ENCODE results near the gene USP49. TPM values are rescaled to one million over a fixed set of nuclear protein-coding genes. Genes with fewer than 3 reads are reported as not detected.

Gene USP49
- total RNA-seq, result 6.4 and 6.7 TPM in 2 replicates

- intact Hi-C loops (cut with micrococcal nuclease), result loop anchor here (1.0 to 10.0 kb wide), 17 partner anchors 26 to 1276 kb away; partner anchors contain the start of genes BYSL, FOXP4, KLC4 and MED20
Observed at GRCh38 chr6:41895300-41896233, at the start of gene USP49. Gene USP49 (minus strand): TSS chr6:41895375. CDS start chr6:41806983, 88,392 bp downstream.

GRCh38 chr6:41943456-41943855 is 48.3 kb upstream of the USP49 start:
- intact Hi-C loops (cut with micrococcal nuclease), result no loop called here

- intact Hi-C loops (cut with micrococcal nuclease), result loop anchor here (1.0 kb wide), 3 partner anchors 48 to 156 kb away; partner anchors contain the start of genes TOMM6 and USP49
Observed at GRCh38 chr6:41942882-41943281, 47.7 kb upstream of the USP49 start.

GRCh38 chr6:41942067-41942851 is 47.1 kb upstream of the USP49 start:
- intact Hi-C loops (cut with micrococcal nuclease), result loop anchor here (1.0 kb wide), 3 partner anchors 47 to 155 kb away; partner anchors contain the start of genes TOMM6 and USP49

- intact Hi-C loops (cut with micrococcal nuclease), result loop anchor here (1.0 to 2.0 kb wide), 7 partner anchors 17 to 869 kb away; partner anchors contain the start of genes BYSL, MED20, NFYA and OARD1
Observed at GRCh38 chr6:41941280-41942066, 46.3 kb upstream of the USP49 start, which contains the start of gene CCND3. Gene CCND3 (minus strand): TSS chr6:41941808. CDS start chr6:41941649, 159 bp downstream.

- intact Hi-C loops (cut with micrococcal nuclease), result loop anchor here (1.0 to 2.0 kb wide), 7 partner anchors 18 to 868 kb away; partner anchors contain the start of genes BYSL, MED20, NFYA and OARD1
Observed at GRCh38 chr6:41940759-41941279, 45.6 kb upstream of the USP49 start.

- intact Hi-C loops (cut with micrococcal nuclease), result loop anchor here (1.0 to 2.0 kb wide), 6 partner anchors 19 to 867 kb away; partner anchors contain the start of genes NFYA, OARD1, PRICKLE4 and TFEB
Observed at GRCh38 chr6:41939848-41940758, 44.9 kb upstream of the USP49 start.

- intact Hi-C loops (cut with micrococcal nuclease), result no loop called here
Observed at GRCh38 chr6:41939176-41939847, 44.1 kb upstream of the USP49 start.

GRCh38 chr6:41938590-41939175 is 43.5 kb upstream of the USP49 start:
- intact Hi-C loops (cut with micrococcal nuclease), result no loop called here

GRCh38 chr6:41937861-41938574 is 42.8 kb upstream of the USP49 start:
- intact Hi-C loops (cut with micrococcal nuclease), result loop anchor here (2.0 kb wide), 1 partner anchor 73 kb away; no protein-coding TSS in a partner anchor

- intact Hi-C loops (cut with micrococcal nuclease), result loop anchor here (2.0 kb wide), 1 partner anchor 73 kb away; no protein-coding TSS in a partner anchor
Observed at GRCh38 chr6:41937472-41937860, 42.3 kb upstream of the USP49 start.

- intact Hi-C loops (cut with micrococcal nuclease), result loop anchor here (1.0 to 2.0 kb wide), 9 partner anchors 15 to 149 kb away; partner anchors contain the start of genes BYSL, MED20, TOMM6 and USP49
Observed at GRCh38 chr6:41936073-41936837, 41.1 kb upstream of the USP49 start.

- intact Hi-C loops (cut with micrococcal nuclease), result loop anchor here (1.0 to 2.0 kb wide), 9 partner anchors 14 to 148 kb away; partner anchors contain the start of genes BYSL, MED20, TOMM6 and USP49
Observed at GRCh38 chr6:41935685-41936072, 40.5 kb upstream of the USP49 start.

- intact Hi-C loops (cut with micrococcal nuclease), result no loop called here
Observed at GRCh38 chr6:41935193-41935574, 40.0 kb upstream of the USP49 start.

GRCh38 chr6:41934278-41935192 is 39.4 kb upstream of the USP49 start:
- intact Hi-C loops (cut with micrococcal nuclease), result no loop called here
